ENCODE measurements around the gene APOC3.

- TF ChIP-seq CTCF (IDR thresholded peaks at IDR 0.05; ENCODE audit: insufficient read depth, low read length) (no peak), POLR2AphosphoS5 (IDR thresholded peaks at IDR 0.05; ENCODE audit: low read depth) (no peak), REST (IDR thresholded peaks at IDR 0.05; ENCODE audit: insufficient replicate concordance, low read depth) (no peak), GABPA (IDR thresholded peaks at IDR 0.05; ENCODE audit: low read depth) (no peak)
These were observed 41.5 kb downstream of the APOC3 start for GRCh38 chr11:116871248-116871647.
